GM21390 (cell line): ENCODE results near the gene LRRC56.
"Not testable (repeated sequence)": the region's sequence is repeated elsewhere in the genome, so short reads cannot be mapped to it uniquely, and the experiment has no call there.

Experiments
- ATAC-seq: cut with Tn5 transposase; IDR thresholded peaks from one replicate; pipeline ENCODE4 v1.9.1; 2021; ENCODE audit not compliant: unreplicated experiment

Gene LRRC56

GRCh38 chr11:571802-572185 lies 34.5 kb downstream of the LRRC56 start:
- no peak for ATAC-seq

GRCh38 chr11:573146-573759 lies 35.9 kb downstream of the LRRC56 start:
- ATAC-seq = no peak

GRCh38 chr11:574031-574570 lies 36.8 kb downstream of the LRRC56 start:
- ATAC-seq = not testable (repeated sequence)

- ATAC-seq = no peak
Measured at GRCh38 chr11:574632-575312, 37.4 kb downstream of the LRRC56 start.

- no peak for ATAC-seq
Measured at GRCh38 chr11:575313-575995, 38.1 kb downstream of the LRRC56 start.

- ATAC-seq = peak; percentile 73
Measured at GRCh38 chr11:575996-576768, 38.9 kb downstream of the LRRC56 start, which contains the start of gene PHRF1. Gene PHRF1 (plus strand): TSS chr11:576470. CDS start chr11:581513, 5,043 bp downstream.

- ATAC-seq = no peak
Measured at GRCh38 chr11:576811-577610, 39.7 kb downstream of the LRRC56 start.

GRCh38 chr11:577611-577894 lies 40.2 kb downstream of the LRRC56 start:
- no peak for ATAC-seq

- no peak for ATAC-seq
Measured at GRCh38 chr11:578276-579035, 41.1 kb downstream of the LRRC56 start.

- ATAC-seq = no peak
Measured at GRCh38 chr11:579830-580601, 42.7 kb downstream of the LRRC56 start.

- ATAC-seq = no peak
Measured at GRCh38 chr11:581342-581741, 44.0 kb downstream of the LRRC56 start.

- no peak for ATAC-seq
Measured at GRCh38 chr11:581752-582151, 44.4 kb downstream of the LRRC56 start.

GRCh38 chr11:584287-584686 lies 47.0 kb downstream of the LRRC56 start:
- no peak for ATAC-seq

- no peak for ATAC-seq
Measured at GRCh38 chr11:586376-587316, 49.3 kb downstream of the LRRC56 start.

- no peak for ATAC-seq
Measured at GRCh38 chr11:587546-587945, 50.2 kb downstream of the LRRC56 start.

- no peak for ATAC-seq
Measured at GRCh38 chr11:587978-588380, 50.7 kb downstream of the LRRC56 start.

- ATAC-seq = no peak
Measured at GRCh38 chr11:589798-590197, 52.5 kb downstream of the LRRC56 start.

- ATAC-seq = no peak
Measured at GRCh38 chr11:590997-591396, 53.7 kb downstream of the LRRC56 start.
